Effector CD4-positive, alpha-beta T cell (primary cell): ENCODE results near the gene RAX. TPM values are rescaled to one million over a fixed set of nuclear protein-coding genes. Genes with fewer than 3 reads are reported as not detected.

Source experiments
- DNase-seq: peaks from one replicate; pipeline ENCODE4 v3.0.0-alpha.2; 2020
- total RNA-seq: gene quantifications from one replicate; lab custom pipeline; 2026; lab: John Stamatoyannopoulos, UW

RAX gene
- total RNA-seq = not detected

- no peak for DNase-seq
Observed at GRCh38 chr18:59272891-59273758, at the start of gene RAX. Gene RAX (minus strand): TSS chr18:59273454. CDS start chr18:59273206, 248 bp downstream.

- DNase-seq = no peak
Observed at GRCh38 chr18:59318460-59319050, 45.3 kb upstream of the RAX start, which contains the start of gene CPLX4. Gene CPLX4 (minus strand): TSS chr18:59318649. CDS start chr18:59318462, 187 bp downstream.

- DNase-seq = no peak
Observed at GRCh38 chr18:59311631-59312030, 38.4 kb upstream of the RAX start.

GRCh38 chr18:59308938-59309260 lies 35.6 kb upstream of the RAX start:
- no peak for DNase-seq

GRCh38 chr18:59308248-59308937 lies 35.1 kb upstream of the RAX start:
- DNase-seq = peak; percentile 52

GRCh38 chr18:59306640-59307039 lies 33.4 kb upstream of the RAX start:
- DNase-seq = no peak

- no peak for DNase-seq
Observed at GRCh38 chr18:59305295-59305694, 32.0 kb upstream of the RAX start.

GRCh38 chr18:59303656-59304195 lies 30.5 kb upstream of the RAX start:
- DNase-seq = no peak

- DNase-seq = no peak
Observed at GRCh38 chr18:59303006-59303405, 29.8 kb upstream of the RAX start.

- DNase-seq = no peak
Observed at GRCh38 chr18:59301929-59302328, 28.7 kb upstream of the RAX start.

- no peak for DNase-seq
Observed at GRCh38 chr18:59300676-59301285, 27.5 kb upstream of the RAX start.

GRCh38 chr18:59298871-59299270 lies 25.6 kb upstream of the RAX start:
- no peak for DNase-seq

- DNase-seq = no peak
Observed at GRCh38 chr18:59293317-59293716, 20.1 kb upstream of the RAX start.

- no peak for DNase-seq
Observed at GRCh38 chr18:59286341-59286740, 13.1 kb upstream of the RAX start.

GRCh38 chr18:59282341-59282740 lies 9.1 kb upstream of the RAX start:
- no peak for DNase-seq

- no peak for DNase-seq
Observed at GRCh38 chr18:59279722-59280121, 6.5 kb upstream of the RAX start.

GRCh38 chr18:59279193-59279592 lies 5.9 kb upstream of the RAX start:
- no peak for DNase-seq

GRCh38 chr18:59278793-59279192 lies 5.5 kb upstream of the RAX start:
- no peak for DNase-seq

- DNase-seq = no peak
Observed at GRCh38 chr18:59276047-59276446, 2.8 kb upstream of the RAX start.

- DNase-seq = no peak
Observed at GRCh38 chr18:59275406-59275949, 2.2 kb upstream of the RAX start.

- DNase-seq = no peak
Observed at GRCh38 chr18:59274533-59274928, 1.3 kb upstream of the RAX start.

GRCh38 chr18:59273759-59274532 lies 692 bp upstream of the RAX start:
- no peak for DNase-seq
